ENCODE data around the gene TENT4B. TPM values are rescaled to one million over a fixed set of nuclear protein-coding genes. Genes with fewer than 3 reads are reported as not detected.

The TENT4B gene
- total and polyA plus RNA-seq, 4 donors: 4.3 to 16.3 (median 8.4) TPM

GRCh38 chr16:50276801-50277555 is 123.9 kb downstream of the TENT4B start:
- Histone ChIP-seq H3K4me1 (ENCODE audit: control insufficient read depth in 5 of 5, insufficient read depth in 5 of 5, low read length in 5 of 5) (peaks cover 0 to 13% (median under 1%) of the 10 kb centered on the region in 5 donors), H3K27me3 (ENCODE audit: control insufficient read depth in 3 of 3, insufficient read depth in 3 of 3, low read length in 2 of 3) (no peaks in the 10 kb centered on the region), H3K9ac (ENCODE audit: insufficient read depth in 1 of 2, low read length in 2 of 2) (no peak overlapping the region), H3K27ac (ENCODE audit: low read depth in 1 of 2, low read length in 1 of 2) (peak overlapping the region in 1 of 2 donors; percentile 50), H3K36me3 (ENCODE audit: control insufficient read depth in 4 of 4, insufficient read depth in 4 of 4, low read length in 4 of 4) (no peaks in the 10 kb centered on the region), H3K9me3 (ENCODE audit: control insufficient read depth in 4 of 4, insufficient read depth in 3 of 4, low read length in 3 of 4) (no peaks in the 10 kb centered on the region), H3K4me3 (no peak overlapping the region)
- ATAC-seq (ENCODE audit: insufficient read depth, low FRiP score) (no peak), DNase-seq (no peak)
- WGBS, 2 donors: 74 to 86% methylated on average over 4 of the region's 4 CpGs
- TF ChIP-seq, protein P1, sequence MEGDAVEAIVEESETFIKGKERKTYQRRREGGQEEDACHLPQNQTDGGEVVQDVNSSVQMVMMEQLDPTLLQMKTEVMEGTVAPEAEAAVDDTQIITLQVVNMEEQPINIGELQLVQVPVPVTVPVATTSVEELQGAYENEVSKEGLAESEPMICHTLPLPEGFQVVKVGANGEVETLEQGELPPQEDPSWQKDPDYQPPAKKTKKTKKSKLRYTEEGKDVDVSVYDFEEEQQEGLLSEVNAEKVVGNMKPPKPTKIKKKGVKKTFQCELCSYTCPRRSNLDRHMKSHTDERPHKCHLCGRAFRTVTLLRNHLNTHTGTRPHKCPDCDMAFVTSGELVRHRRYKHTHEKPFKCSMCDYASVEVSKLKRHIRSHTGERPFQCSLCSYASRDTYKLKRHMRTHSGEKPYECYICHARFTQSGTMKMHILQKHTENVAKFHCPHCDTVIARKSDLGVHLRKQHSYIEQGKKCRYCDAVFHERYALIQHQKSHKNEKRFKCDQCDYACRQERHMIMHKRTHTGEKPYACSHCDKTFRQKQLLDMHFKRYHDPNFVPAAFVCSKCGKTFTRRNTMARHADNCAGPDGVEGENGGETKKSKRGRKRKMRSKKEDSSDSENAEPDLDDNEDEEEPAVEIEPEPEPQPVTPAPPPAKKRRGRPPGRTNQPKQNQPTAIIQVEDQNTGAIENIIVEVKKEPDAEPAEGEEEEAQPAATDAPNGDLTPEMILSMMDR (IDR thresholded peaks at IDR 0.05; ENCODE audit: control extremely low read depth, extremely low read depth): no peak

DNA sequence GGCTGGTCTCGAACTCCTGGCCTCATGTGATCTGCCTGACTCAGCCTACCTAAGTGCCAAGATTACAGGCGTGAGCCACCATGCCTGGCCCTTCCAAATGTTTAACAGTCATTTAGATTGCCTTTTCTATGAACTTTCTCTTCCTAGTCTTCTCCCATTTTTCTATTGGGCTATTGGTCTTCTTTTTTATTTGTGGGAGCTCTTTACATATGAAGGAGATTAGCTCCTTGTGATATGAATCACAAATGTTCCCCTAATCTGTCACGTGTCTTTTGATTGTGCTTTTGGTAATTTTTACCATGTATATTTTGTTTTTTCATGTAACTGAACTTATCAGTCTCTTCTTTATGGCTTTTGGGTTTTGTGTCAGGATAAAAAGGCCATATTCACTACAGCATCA is 125.1 kb downstream of the TENT4B start:
- Histone ChIP-seq H3K27ac (ENCODE audit: low read depth in 1 of 2, low read length in 1 of 2) (no peak overlapping the region), H3K4me3 (no peak overlapping the region), H3K27me3 (ENCODE audit: control insufficient read depth in 3 of 3, insufficient read depth in 3 of 3, low read length in 2 of 3) (no peaks in the 10 kb centered on the region), H3K36me3 (ENCODE audit: control insufficient read depth in 4 of 4, insufficient read depth in 4 of 4, low read length in 4 of 4) (no peaks in the 10 kb centered on the region), H3K9me3 (ENCODE audit: control insufficient read depth in 4 of 4, insufficient read depth in 3 of 4, low read length in 3 of 4) (no peaks in the 10 kb centered on the region), H3K4me1 (ENCODE audit: control insufficient read depth in 5 of 5, insufficient read depth in 5 of 5, low read length in 5 of 5) (peaks cover 0 to 16% (median 5%) of the 10 kb centered on the region in 5 donors), H3K9ac (ENCODE audit: insufficient read depth in 1 of 2, low read length in 2 of 2) (no peak overlapping the region)
- no peak for DNase-seq
- TF ChIP-seq, protein P1 (IDR thresholded peaks at IDR 0.05; ENCODE audit: control extremely low read depth, extremely low read depth): no peak
- ATAC-seq (ENCODE audit: insufficient read depth, low FRiP score): no peak
- 56 to 74% methylated on average over 3 of the region's 3 CpGs for WGBS, 2 donors

DNA sequence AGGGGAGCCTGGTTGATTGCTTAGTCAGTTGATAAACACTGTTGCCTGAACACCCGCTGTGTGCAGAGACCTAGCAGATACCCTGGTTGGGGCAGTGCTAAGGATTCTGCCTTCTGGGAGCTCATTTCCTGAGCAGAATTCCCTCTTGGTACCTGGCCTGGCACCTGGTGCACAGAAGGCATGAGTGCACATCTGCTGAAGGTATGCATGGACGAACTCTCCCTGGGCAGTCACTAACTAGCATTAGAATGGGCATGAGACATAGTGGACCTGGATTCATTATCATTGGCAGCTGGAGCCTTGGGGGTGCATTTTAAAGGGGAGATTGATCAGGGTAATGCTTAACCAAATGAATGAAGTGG is 126.4 kb downstream of the TENT4B start:
- H3K9me3 ChIP-seq (ENCODE audit: control insufficient read depth in 4 of 4, insufficient read depth in 3 of 4, low read length in 3 of 4): no peaks in the 10 kb centered on the region
- H3K4me1 ChIP-seq (ENCODE audit: control insufficient read depth in 5 of 5, insufficient read depth in 5 of 5, low read length in 5 of 5): peaks cover 0 to 23% (median 9%) of the 10 kb centered on the region in 5 donors
- H3K36me3 ChIP-seq (ENCODE audit: control insufficient read depth in 4 of 4, insufficient read depth in 4 of 4, low read length in 4 of 4): no peaks in the 10 kb centered on the region
- no peaks in the 10 kb centered on the region for H3K27me3 ChIP-seq (ENCODE audit: control insufficient read depth in 3 of 3, insufficient read depth in 3 of 3, low read length in 2 of 3)
- no peak overlapping the region for H3K4me3 ChIP-seq
- 26 to 63% methylated on average over 2 of the region's 2 CpGs for WGBS, 2 donors
- TF ChIP-seq, protein P1 (IDR thresholded peaks at IDR 0.05; ENCODE audit: control extremely low read depth, extremely low read depth): no peak
- H3K27ac ChIP-seq (ENCODE audit: low read depth in 1 of 2, low read length in 1 of 2): peak overlapping the region in 1 of 2 donors; percentile 42
- no peak overlapping the region for H3K9ac ChIP-seq (ENCODE audit: insufficient read depth in 1 of 2, low read length in 2 of 2)
- ATAC-seq (ENCODE audit: insufficient read depth, low FRiP score) (no peak), DNase-seq (no peak)

Measured in lung (tissue), 12 donors.